ENCODE results near the gene STK11IP.

- TF ChIP-seq GATA2 (IDR thresholded peaks at IDR 0.05; ENCODE audit: low read depth, low read length) = no peak
- no peak for TF ChIP-seq GATA3 (IDR thresholded peaks at IDR 0.05; ENCODE audit: low read depth, low read length)
Observed at GRCh38 chr2:219611866-219612576, 14.4 kb downstream of the STK11IP start.
